HG02840 (cell line): ENCODE data around the gene GMNC.

Source experiments
- ATAC-seq: cut with Tn5 transposase; IDR thresholded peaks from one replicate; pipeline ENCODE4 v1.9.1; 2021; ENCODE audit warnings: mild to moderate bottlenecking, moderate library complexity, moderate number of reproducible peaks; ENCODE audit not compliant: unreplicated experiment, low FRiP score

GMNC gene

DNA sequence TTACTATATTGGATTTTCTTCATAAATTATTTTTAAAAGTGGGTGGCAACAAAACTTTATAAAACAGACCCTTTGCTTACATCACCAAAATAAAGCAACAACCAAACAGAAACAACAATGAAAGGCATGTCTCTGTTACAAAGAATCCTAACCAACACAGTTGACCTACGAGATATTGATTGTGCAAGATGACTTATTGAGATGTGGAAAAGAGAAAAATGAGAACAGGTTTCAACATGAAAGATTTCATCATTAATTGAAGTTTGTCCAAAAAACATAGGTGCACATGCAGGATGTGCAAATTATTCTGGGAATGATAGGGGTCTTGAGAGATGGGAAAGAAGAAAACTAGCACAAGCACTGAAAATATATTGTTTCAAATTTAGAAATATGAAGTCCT, 9.0 kb downstream of the GMNC start:
- no peak for ATAC-seq

DNA sequence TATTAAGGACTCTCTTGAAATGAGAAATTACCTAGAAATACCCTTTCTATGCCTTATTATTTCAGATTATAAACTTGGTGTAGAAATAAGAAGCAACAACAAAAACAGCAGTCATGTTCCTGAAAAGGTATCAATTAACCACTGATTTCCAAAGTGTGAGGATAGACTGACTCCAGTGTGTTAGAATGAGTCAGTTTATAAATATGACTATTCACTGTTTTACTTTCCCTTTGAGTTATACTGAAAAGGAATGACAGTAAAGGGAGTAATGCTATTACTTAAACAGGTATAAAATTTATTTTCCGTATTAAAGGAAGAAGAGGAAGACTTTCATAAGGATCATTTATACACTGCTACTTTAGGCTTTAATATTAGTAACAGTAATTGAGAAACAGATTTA, 12.9 kb downstream of the GMNC start:
- no peak for ATAC-seq

DNA sequence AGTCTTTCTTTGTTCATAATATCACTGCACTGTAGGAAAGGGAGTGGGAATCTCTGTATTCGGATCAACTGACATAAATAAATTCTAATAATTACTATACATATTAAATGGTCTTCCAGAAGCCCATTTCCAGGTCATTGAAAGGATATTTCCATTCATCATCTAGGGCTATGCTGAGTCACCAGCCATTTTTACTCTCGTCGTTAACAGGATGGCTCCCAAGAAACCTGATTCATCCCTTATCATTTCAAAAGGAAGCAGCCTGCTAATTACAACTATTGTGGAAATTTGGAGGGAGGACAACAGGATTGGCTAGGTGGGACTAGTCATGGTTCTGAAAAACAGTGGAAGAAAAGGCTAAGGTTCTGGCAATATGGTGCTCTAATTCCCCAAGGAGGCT, 13.6 kb downstream of the GMNC start:
- no peak for ATAC-seq

DNA sequence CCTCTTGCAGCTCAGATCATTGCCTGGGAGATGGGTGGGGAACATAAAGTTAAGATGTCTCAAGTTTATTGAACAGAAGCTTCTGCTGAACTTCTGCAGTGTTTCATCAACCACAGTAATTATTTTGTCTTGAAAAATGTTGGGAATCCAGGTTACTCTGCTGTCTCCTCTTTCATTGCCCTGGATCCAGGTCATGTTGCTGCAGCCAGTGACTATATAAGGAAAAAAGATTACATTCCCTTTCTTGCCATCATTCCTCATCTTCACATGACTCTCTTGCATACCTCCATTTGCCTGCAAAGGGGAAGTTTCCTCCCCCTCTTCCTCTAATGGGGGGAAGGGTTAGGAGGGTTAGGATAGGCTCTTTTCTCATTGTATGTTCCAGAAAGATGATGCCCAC, 15.1 kb downstream of the GMNC start:
- no peak for ATAC-seq

DNA sequence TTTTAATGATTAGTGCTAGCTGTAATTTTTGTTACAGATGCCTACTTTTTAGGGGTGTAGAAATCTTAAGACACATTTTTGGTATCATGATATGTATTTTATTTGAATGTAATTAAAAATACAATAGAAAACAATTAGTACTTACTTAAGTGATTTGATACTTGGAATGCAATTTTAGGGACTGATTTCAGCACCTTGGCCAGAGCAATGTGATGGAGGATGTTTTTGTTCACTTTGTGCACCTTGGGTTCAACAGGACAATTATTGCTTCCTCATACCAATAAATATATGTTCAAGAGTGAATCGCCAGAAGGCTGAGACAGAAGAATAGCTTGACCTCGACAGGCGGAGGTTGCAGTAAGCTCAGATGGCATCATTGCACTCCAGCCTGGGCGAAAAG, 22.3 kb downstream of the GMNC start:
- no peak for ATAC-seq

DNA sequence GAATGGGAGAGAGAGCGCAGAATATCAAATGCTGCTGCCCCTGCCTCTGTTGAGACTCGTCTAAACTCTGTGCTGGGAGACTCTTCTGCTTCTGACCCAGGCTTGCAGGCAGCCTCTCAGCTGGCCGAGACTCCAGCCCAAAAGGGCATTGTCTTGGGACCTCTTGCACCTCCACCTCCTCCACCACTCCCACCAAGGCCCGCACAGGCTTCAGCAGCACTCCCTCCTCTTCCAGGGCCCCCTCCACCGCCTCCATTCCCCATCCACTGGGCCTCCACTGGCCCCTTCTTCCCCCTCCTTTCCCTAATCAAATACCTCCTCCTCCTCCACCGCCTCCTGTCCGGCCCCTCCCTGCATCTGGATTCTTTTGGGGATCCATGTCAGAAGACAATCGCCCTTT, 31.3 kb downstream of the GMNC start:
- no peak for ATAC-seq

DNA sequence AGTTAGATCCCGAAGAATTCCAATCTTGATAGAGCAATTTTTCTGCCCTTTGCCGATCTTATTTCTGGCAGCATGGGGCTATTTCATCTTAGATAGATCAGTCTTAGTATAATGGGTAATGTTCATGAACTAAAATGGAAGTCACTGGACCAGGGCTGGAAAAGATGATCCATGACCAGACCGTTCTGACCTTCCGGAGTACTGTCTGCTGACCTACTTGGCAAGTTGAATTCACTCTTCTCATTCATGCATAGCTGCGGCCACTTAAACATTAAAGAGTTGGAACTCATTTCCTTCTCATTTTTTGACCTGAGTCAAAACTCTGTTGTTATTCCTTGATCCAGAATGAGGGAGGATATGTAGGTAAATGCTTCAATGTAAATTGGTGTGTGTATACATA, 32.5 kb downstream of the GMNC start:
- ATAC-seq: no peak

DNA sequence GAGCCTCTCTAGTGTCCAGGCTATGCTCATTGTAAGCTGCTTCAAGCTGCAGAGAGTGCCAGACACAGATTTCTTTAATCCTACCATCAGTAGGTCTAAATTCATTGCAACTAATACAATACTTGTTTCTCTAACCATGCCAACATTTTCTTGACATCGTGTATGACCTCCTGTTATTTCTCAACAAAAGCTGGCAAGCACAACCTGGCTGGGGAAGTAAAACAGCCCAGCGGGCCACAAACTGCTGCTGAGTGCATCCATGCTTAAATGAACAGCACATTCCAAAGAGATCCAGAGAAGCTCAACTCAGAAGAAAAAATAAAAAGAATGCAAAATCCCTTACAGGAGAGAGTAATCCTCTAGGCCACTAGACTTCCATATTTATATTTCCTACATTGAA, 36.5 kb downstream of the GMNC start:
- no peak for ATAC-seq

DNA sequence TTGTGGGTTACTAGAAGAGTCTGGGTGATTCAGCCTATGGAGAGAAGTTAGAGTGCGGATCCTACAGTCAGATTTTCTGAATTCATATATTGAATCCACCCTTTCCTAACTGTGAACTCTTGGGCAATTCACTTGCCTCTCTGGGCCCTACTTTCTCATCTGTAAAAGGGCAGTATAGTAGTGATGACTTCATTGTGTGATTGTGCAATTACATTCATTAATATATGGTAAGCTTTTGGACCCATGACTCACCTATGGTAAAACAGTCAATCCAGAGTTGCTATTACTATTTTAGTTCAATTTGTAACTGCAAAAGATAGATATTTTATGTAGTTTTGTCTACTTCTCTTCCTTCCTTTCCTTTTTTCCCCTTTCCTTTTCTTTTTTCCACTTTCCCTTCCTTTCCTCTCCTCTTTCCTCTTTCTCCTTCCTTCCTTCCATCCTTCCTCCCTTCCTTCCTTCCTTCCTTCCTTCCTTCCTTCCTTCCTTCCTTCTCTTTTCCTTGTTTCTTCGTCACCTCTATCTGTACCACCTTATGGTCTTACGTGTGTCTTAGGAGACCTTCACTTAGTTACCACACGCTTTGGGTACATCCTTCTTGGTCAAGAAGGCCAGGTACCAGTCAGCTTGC, 37.0 kb downstream of the GMNC start:
- ATAC-seq: no peak

DNA sequence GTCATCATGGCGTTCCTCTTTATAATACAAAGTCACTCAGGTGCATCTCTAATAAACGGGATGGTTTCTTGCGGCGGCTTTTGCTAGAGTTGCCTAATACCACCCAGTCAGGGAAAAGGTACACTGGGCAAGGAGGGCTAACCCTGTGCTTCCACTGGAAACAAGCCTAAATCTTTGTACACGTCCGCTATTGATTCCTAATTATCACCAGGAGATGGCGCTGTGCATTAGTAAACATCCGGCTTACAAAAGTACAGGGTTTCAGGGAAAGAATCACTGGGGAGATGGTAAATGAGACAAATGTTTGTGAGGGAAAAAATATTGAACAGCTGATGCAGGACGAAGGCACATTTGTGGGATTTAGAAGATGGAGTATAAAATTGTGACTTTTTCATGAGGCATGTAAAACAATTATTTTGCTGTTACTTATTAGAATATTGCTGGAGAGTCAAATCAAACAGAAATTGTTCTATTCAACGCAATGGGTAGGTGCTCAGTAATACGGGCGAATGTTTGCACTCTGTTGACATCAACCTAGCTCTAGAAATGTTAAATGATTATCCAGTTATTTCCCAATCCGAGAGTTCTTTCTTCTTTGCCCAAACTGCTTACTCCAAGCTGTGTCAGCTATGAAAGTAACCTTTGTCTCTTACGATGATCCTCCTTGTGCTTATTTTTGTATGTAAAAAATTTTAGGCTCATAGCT, 50.6 kb downstream of the GMNC start:
- no peak for ATAC-seq

DNA sequence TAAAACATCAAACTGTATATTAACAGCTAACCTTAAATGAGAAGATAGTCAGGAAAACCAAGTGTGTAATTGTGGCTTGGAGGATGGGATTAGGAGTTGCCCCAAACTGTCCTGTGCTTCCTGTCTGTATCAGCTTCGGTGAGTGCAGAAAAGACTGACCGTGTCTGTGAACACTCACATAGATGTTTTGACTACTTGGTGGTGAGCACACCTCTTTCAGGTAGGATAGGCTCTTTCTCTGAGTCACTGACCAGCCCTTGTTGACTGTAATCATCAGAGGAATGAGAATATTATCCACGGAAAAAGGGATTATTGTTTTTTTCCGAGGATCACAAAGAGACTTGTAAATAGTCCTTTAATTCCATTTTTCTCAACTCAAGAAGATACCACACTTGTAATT, 51.5 kb downstream of the GMNC start:
- ATAC-seq: no peak

DNA sequence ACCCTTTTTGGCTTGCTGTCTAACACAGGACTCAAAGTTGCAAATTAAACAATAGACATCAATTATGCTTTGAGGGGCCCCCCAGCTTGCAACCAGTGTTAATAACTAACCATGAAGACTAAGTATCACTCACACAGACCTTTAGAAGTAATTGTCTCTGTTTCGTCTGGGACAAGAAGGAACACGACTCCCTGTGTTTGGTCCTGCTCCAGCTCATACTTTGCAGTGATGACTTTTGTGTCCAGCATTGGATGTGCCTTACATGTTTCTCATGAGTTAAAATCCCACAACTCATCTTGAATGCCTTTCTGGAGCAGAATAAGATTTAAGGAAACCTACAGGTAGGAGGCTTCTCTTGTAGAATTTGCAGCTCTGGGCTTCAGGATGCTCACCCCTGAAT, 53.1 kb downstream of the GMNC start:
- no peak for ATAC-seq

DNA sequence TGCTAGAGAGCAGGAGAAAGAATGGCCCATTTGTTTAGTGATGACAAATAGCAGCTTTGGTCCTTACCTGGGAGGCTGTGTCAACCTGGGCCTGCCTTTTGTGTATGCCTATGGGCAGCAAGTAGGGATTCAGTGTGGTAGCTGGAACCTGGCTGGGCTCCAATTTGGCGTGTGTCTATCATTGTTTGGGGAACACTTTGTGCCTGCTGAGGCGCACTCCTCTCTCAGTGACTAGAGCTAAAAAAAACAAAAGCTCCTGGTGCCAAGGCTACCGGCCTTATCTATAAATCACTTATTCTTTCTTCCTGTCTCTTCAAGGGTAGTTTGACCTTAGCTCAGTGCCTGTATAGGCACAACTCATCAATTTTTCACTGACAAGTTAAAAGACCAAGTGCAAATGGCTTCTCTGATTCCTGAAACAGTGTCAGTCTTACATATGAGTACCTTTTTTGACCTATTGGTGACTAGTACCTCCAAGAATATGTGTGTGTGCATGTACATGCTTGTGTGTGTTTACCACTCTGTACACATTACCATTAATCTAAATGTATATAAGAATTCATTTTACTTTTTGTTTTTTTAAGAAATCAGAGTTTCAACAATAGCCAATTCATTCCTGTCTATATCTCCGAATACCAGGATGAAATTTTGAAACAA, 54.6 kb downstream of the GMNC start:
- ATAC-seq: no peak
